ENCODE results near the gene FKBP2.

DNA sequence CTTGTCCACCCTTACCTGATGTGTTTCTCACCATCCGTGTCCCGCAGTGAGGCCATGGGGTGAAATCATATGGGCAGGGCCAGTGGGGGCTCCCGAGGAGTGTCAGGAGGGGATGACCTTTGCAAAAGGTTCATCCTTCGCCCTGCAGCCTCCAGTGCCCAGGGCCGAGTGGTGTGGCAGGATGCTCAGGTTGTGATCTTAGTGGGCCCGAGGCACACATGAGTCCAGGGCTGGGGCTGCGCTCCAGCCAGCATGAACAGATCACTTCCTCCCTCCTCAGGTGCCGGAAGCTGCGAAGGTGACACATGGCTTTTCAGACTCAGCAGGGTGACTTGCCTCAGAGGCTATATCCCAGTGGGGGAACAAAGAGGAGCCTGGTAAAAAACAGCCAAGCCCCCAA is 2.8 kb upstream of the FKBP2 start:
- TF ChIP-seq EZH2 (IDR thresholded peaks at IDR 0.05; ENCODE audit: insufficient read depth, low read length): no peak
- no peak for TF ChIP-seq CTCF (IDR thresholded peaks at IDR 0.05; ENCODE audit: insufficient read depth, low read depth, low read length)
